SU-DHL-6 (cell line): ENCODE data around the gene NCOR2.
"Not testable (repeated sequence)": the region's sequence is repeated elsewhere in the genome, so short reads cannot be mapped to it uniquely, and the experiment has no call there.

ENCODE experiments used
- H2AFZ ChIP-seq: fragments of 200-600 bp; sonication (generic); 2 replicates; pipeline ENCODE4 v1.6.1; 2014; ENCODE audit warnings: low read depth, mild to moderate bottlenecking, moderate library complexity, mixed read lengths, antibody characterized with exemption, low read length; ENCODE audit not compliant: severe bottlenecking
- H3F3A ChIP-seq: fragments of 200-600 bp; shearing (Covaris generic); 2 replicates; pipeline ENCODE4 v1.6.0; 2016; ENCODE audit warnings: antibody characterized with exemption, mild to moderate bottlenecking; ENCODE audit not compliant: insufficient read depth
- H3K27ac ChIP-seq: fragments of 200-600 bp; sonication (generic); 2 replicates; pipeline ENCODE4 v1.5.1; 2016; ENCODE audit warnings: low read depth, mild to moderate bottlenecking, low read length, moderate library complexity, mixed read lengths
- H3K27me3 ChIP-seq: fragments of 200-600 bp; sonication (generic), shearing (Covaris generic); 2 replicates; pipeline ENCODE4 v1.6.0; 2014; ENCODE audit warnings: mild to moderate bottlenecking, low read length
- H3K36me3 ChIP-seq: fragments of 200-600 bp; sonication (generic); 2 replicates; pipeline ENCODE4 v1.6.1; 2014; ENCODE audit warnings: mild to moderate bottlenecking, low read length, mixed read lengths
- H3K4me2 ChIP-seq: fragments of 300-600, 200-600 bp; shearing (Covaris generic), sonication (generic); 2 replicates; pipeline ENCODE4 v1.6.0; 2014; ENCODE audit warnings: low read length, low read depth, mild to moderate bottlenecking; ENCODE audit not compliant: poor library complexity, severe bottlenecking
- H3K4me3 ChIP-seq: fragments of 200-600 bp; sonication (generic); 2 replicates; pipeline ENCODE4 v1.5.1; 2014; ENCODE audit warnings: antibody characterized with exemption, low read length, mild to moderate bottlenecking, mixed read lengths; ENCODE audit not compliant: insufficient read depth, poor library complexity, severe bottlenecking
- H3K79me2 ChIP-seq: fragments of 200-600 bp; sonication (generic); 2 replicates; pipeline ENCODE4 v1.6.1; 2014; ENCODE audit warnings: mild to moderate bottlenecking, low read length, moderate library complexity; ENCODE audit not compliant: insufficient read depth
- H3K9ac ChIP-seq: fragments of 200-600 bp; sonication (generic); 2 replicates; pipeline ENCODE4 v1.7.0; 2014; ENCODE audit warnings: mild to moderate bottlenecking, low read length
- H3K9me2 ChIP-seq: fragments of 200-600 bp; sonication (generic); replicated peaks from 2 replicates; pipeline ENCODE4 v1.6.1; 2014; ENCODE audit warnings: low read length; ENCODE audit not compliant: insufficient read depth
- H3K9me3 ChIP-seq: fragments of 200-600 bp; sonication (generic); 2 replicates; pipeline ENCODE4 v1.6.1; 2014; ENCODE audit warnings: low read length, mixed read lengths; ENCODE audit not compliant: insufficient read depth
- H4K20me1 ChIP-seq: fragments of 200-600 bp; sonication (generic); 2 replicates; pipeline ENCODE4 v1.6.1; 2014; ENCODE audit warnings: low read depth, mild to moderate bottlenecking, antibody characterized with exemption, low read length, moderate library complexity, mixed read lengths
- EZH2phosphoT487 ChIP-seq: fragments of 200-600 bp; sonication (generic), shearing (Covaris generic); conservative IDR thresholded peaks from 2 replicates; pipeline ENCODE4 v1.6.1; 2018; ENCODE audit warnings: mild to moderate bottlenecking, antibody characterized with exemption, low read length, moderate library complexity, mixed read lengths
- TF ChIP-seq, protein P1 (sequence below): fragments of 200-600 bp; sonication (generic); IDR thresholded peaks from one replicate; pipeline ENCODE4 v1.5.1; 2017; ENCODE audit warnings: antibody characterized with exemption, mild to moderate bottlenecking, low read length, moderate library complexity; ENCODE audit not compliant: insufficient read depth, poor library complexity, severe bottlenecking

The NCOR2 gene

DNA sequence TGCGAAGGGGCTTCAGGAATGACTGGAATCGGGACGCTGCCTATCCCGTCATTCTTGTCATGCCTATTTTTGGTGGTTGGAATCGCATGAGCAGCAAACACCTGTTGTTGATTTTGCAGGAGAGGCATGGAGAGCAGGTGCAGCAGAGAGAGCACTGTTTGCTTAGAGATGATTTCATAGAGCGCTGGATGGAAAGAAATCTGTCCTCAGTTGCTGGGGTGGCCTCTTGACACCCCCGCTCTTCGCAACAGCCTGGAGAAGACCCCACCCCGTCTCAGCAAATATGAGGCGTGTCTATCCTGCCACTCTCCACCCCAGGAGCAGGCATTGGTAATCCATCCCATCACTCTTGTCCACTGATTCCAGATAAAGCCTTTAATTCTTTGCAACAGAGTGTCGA lies 19.3 kb upstream of the NCOR2 start:
- no peaks in the 10 kb centered on the region for H3K36me3 ChIP-seq
- H3K9me3 ChIP-seq: no peaks in the 10 kb centered on the region
- H3K9ac ChIP-seq: no peak overlapping the region
- H4K20me1 ChIP-seq: no peaks in the 10 kb centered on the region
- no peaks in the 10 kb centered on the region for H3F3A ChIP-seq
- no peak overlapping the region for H3K4me3 ChIP-seq
- no peak overlapping the region for H3K4me2 ChIP-seq
- H3K79me2 ChIP-seq: no peaks in the 10 kb centered on the region
- no peak overlapping the region for H2AFZ ChIP-seq
- H3K27ac ChIP-seq: no peak overlapping the region
- no peaks in the 10 kb centered on the region for H3K9me2 ChIP-seq
- H3K27me3 ChIP-seq: no peaks in the 10 kb centered on the region
- TF ChIP-seq, protein P1, sequence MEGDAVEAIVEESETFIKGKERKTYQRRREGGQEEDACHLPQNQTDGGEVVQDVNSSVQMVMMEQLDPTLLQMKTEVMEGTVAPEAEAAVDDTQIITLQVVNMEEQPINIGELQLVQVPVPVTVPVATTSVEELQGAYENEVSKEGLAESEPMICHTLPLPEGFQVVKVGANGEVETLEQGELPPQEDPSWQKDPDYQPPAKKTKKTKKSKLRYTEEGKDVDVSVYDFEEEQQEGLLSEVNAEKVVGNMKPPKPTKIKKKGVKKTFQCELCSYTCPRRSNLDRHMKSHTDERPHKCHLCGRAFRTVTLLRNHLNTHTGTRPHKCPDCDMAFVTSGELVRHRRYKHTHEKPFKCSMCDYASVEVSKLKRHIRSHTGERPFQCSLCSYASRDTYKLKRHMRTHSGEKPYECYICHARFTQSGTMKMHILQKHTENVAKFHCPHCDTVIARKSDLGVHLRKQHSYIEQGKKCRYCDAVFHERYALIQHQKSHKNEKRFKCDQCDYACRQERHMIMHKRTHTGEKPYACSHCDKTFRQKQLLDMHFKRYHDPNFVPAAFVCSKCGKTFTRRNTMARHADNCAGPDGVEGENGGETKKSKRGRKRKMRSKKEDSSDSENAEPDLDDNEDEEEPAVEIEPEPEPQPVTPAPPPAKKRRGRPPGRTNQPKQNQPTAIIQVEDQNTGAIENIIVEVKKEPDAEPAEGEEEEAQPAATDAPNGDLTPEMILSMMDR: no peak

DNA sequence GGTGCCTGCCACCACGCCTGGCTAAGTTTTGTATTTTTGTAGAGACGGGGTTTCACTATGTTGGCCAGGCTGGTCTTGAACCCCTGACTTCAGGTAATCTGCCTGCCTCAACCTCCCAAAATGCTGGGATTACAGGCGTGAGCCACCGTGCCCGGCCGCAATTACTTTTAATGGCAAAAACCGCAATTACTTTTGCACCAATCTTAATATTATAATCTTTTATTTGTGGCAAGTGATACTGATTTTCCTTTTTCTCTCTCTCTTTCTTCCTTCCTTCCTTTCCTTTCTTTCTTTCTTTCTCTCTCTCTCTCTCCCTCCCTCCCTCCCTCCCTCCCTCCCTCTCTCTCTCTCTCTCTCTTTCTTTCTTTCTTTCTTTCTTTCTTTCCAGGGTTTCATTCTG lies 17.1 kb upstream of the NCOR2 start:
- not testable (repeated sequence) for H3K9ac ChIP-seq

DNA sequence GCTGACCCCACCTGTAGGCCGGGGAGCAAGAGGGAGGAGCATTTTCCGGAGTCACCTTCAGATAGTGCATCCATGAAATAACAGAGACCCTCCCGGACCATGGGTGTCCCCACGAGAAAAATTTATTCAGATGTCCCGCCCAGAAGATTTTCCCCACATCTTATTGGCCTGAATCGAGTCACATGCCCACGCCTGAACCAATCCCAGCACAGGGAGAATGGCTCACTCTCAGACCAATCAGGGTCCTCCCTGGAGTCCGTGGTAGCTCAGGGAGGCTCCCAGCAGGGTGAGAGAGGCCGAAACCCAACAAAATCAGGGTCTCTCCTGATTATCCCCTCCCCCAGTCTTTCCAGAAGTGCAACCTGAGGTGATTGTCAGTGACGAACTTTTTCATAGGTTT lies 16.4 kb upstream of the NCOR2 start:
- no peak overlapping the region for H3K9ac ChIP-seq
- H2AFZ ChIP-seq: no peak overlapping the region
- H3K36me3 ChIP-seq: no peaks in the 10 kb centered on the region
- H3K4me3 ChIP-seq: no peak overlapping the region
- no peaks in the 10 kb centered on the region for H4K20me1 ChIP-seq
- H3K27ac ChIP-seq: no peak overlapping the region
- TF ChIP-seq, protein P1: no peak
- no peak for TF ChIP-seq EZH2phosphoT487
- no peaks in the 10 kb centered on the region for H3K27me3 ChIP-seq
- no peaks in the 10 kb centered on the region for H3F3A ChIP-seq
- no peaks in the 10 kb centered on the region for H3K9me2 ChIP-seq
- H3K9me3 ChIP-seq: no peaks in the 10 kb centered on the region
- H3K79me2 ChIP-seq: no peaks in the 10 kb centered on the region
- no peak overlapping the region for H3K4me2 ChIP-seq

More for the DNA sequence above, 17.1 kb upstream of the NCOR2 start:
- H3K4me2 ChIP-seq, H3K79me2 ChIP-seq, H3K27me3 ChIP-seq, H3K27ac ChIP-seq, H2AFZ ChIP-seq, H3K9me3 ChIP-seq, H3K36me3 ChIP-seq, H3K4me3 ChIP-seq, H4K20me1 ChIP-seq, H3K9me2 ChIP-seq, H3F3A ChIP-seq: not testable (repeated sequence)

- no peak overlapping the region for H2AFZ ChIP-seq
- no peak overlapping the region for H3K4me2 ChIP-seq
- no peaks in the 10 kb centered on the region for H3K9me2 ChIP-seq
- no peaks in the 10 kb centered on the region for H3K36me3 ChIP-seq
- no peak overlapping the region for H3K9ac ChIP-seq
- no peaks in the 10 kb centered on the region for H3K9me3 ChIP-seq
- H4K20me1 ChIP-seq: no peaks in the 10 kb centered on the region
- H3K79me2 ChIP-seq: no peaks in the 10 kb centered on the region
- no peak overlapping the region for H3K27ac ChIP-seq
- H3K4me3 ChIP-seq: no peak overlapping the region
- no peak for TF ChIP-seq EZH2phosphoT487
- TF ChIP-seq, protein P1: no peak
- no peaks in the 10 kb centered on the region for H3K27me3 ChIP-seq
- H3F3A ChIP-seq: no peaks in the 10 kb centered on the region
Observed at GRCh38 chr12:124582108-124582424, 14.7 kb upstream of the NCOR2 start.
